Prostate gland (tissue), 2 donors: ENCODE results near the gene STAM. TPM values are rescaled to one million over a fixed set of nuclear protein-coding genes. Genes with fewer than 3 reads are reported as not detected.
A peak's percentile ranks its signal among the peaks of the same experiment; 100 is the strongest.

ENCODE experiments used
- DNase-seq: peaks from one replicate; pipeline ENCODE4 v3.0.0-alpha.2; 2019; ENCODE audit warnings: low spot score
- H3K27ac ChIP-seq, 2 donors: fragments of 200-600 bp; sonication (generic); 2 replicates each; pipeline ENCODE4 v1.5.1; 2017 to 2019
- H3K27me3 ChIP-seq: fragments of 200-600 bp; sonication (generic); replicated peaks from 2 replicates; pipeline ENCODE4 v1.5.1; 2019; ENCODE audit not compliant: insufficient read depth
- H3K36me3 ChIP-seq, 2 donors: fragments of 200-600 bp; sonication (generic); 1 replicate in 1 of 2; 2 replicates in 1 of 2; pipeline versions ENCODE4 v1.5.1 to v1.8.1; 2017 to 2019
- H3K4me1 ChIP-seq: fragments of 200-600 bp; sonication (generic); replicated peaks from 2 replicates; pipeline ENCODE4 v1.5.1; 2019
- H3K4me3 ChIP-seq, 2 donors: fragments of 200-600 bp; sonication (generic); 2 replicates each; pipeline ENCODE4 v1.5.1; 2017 to 2019
- H3K9me3 ChIP-seq: fragments of 200-600 bp; sonication (generic); 2 replicates; pipeline ENCODE4 v1.5.1; 2017
- CTCF ChIP-seq, 4 experiments: fragments of 200-600 bp in 2 of 4; fragments of 450-650 bp in 2 of 4; sonication (generic) in 2 of 4; IDR thresholded peaks; 1 replicate in 3 of 4; 2 replicates in 1 of 4; pipeline ENCODE4 v1.5.1; 2016 to 2019; ENCODE audit warnings: antibody characterized with exemption in 4 of 4, mild to moderate bottlenecking in 2 of 4, moderate library complexity in 2 of 4
- POLR2A ChIP-seq: fragments of 450-650 bp; IDR thresholded peaks from one replicate; pipeline ENCODE4 v1.6.1; 2016; ENCODE audit warnings: antibody characterized with exemption, mild to moderate bottlenecking
- POLR2AphosphoS5 ChIP-seq: sonication (generic); formaldehyde crosslinking; IDR thresholded peaks from one replicate; pipeline ENCODE4 v1.6.1; 2017; ENCODE audit warnings: antibody characterized with exemption
- WGBS: methylation state at CpG from one replicate; pipeline ENCODE4 v1.1.5; 2018; 5-methylcytosine and 5-hydroxymethylcytosine counted together
- intact Hi-C: fragments of 100-400 bp; cut with DNase I; formaldehyde crosslinking; loops from one replicate; pipeline ENCODE4 v1.14.2; 2022
- total RNA-seq, 2 donors: library from RNA; depleted of rRNA; stranded (reverse); fragments of >200 nt; gene quantifications; one replicate each; pipeline ENCODE4 v1.1.0, GENCODE V29; 2016

Gene STAM
- total RNA-seq, 2 donors from 2014 or later = 18.2 to 40.0 TPM

- 92% methylated on average over 5 of the region's 5 CpGs for WGBS
- H3K27ac ChIP-seq = no peak overlapping the region
- intact Hi-C loops = no loop called here
- TF ChIP-seq POLR2AphosphoS5 (no peak), POLR2A (no peak), CTCF (IDR thresholded peaks at IDR 0.05) (no peak)
- H3K36me3 ChIP-seq = no peaks in the 10 kb centered on the region
- no peaks in the 10 kb centered on the region for H3K9me3 ChIP-seq
- DNase-seq = no peak
- H3K27me3 ChIP-seq = no peaks in the 10 kb centered on the region
- H3K4me1 ChIP-seq = no peaks in the 10 kb centered on the region
- H3K4me3 ChIP-seq = no peak overlapping the region
These were observed 6.1 kb upstream of the STAM start for GRCh38 chr10:17637869-17638268.

- H3K4me1 ChIP-seq = no peaks in the 10 kb centered on the region
- H3K9me3 ChIP-seq = no peaks in the 10 kb centered on the region
- no peak overlapping the region for H3K27ac ChIP-seq
- TF ChIP-seq POLR2AphosphoS5 (no peak), POLR2A (no peak), CTCF (IDR thresholded peaks at IDR 0.05) (no peak)
- no peak for DNase-seq
- 97% methylated on average over 4 of the region's 4 CpGs for WGBS
- intact Hi-C loops = no loop called here
- no peaks in the 10 kb centered on the region for H3K27me3 ChIP-seq
- no peaks in the 10 kb centered on the region for H3K36me3 ChIP-seq
- no peak overlapping the region for H3K4me3 ChIP-seq
These were observed 3.6 kb upstream of the STAM start for GRCh38 chr10:17640331-17640816.

GRCh38 chr10:17643339-17643754 is 604 bp upstream of the STAM start:
- H3K27ac ChIP-seq = peak overlapping the region; percentile 96 to 97
- H3K4me3 ChIP-seq = peak overlapping the region; percentile 59 to 63
- intact Hi-C loops = no loop called here
- TF ChIP-seq POLR2AphosphoS5 = no peak
- H3K4me1 ChIP-seq = no peaks in the 10 kb centered on the region
- H3K27me3 ChIP-seq = no peaks in the 10 kb centered on the region
- peak; percentile 55 for DNase-seq
- no peaks in the 10 kb centered on the region for H3K36me3 ChIP-seq
- WGBS = 0% methylated on average over 13 of the region's 13 CpGs
- no peaks in the 10 kb centered on the region for H3K9me3 ChIP-seq

- Histone ChIP-seq H3K4me1 (no peaks in the 10 kb centered on the region), H3K9me3 (no peaks in the 10 kb centered on the region), H3K36me3 (no peaks in the 10 kb centered on the region), H3K4me3 (peak overlapping the region; percentile 59 to 63), H3K27me3 (no peaks in the 10 kb centered on the region), H3K27ac (peak overlapping the region; percentile 96 to 97)
- no peak for DNase-seq
- under 1% methylated on average over 9 of the region's 9 CpGs for WGBS
- TF ChIP-seq POLR2AphosphoS5 = no peak
- no peak for TF ChIP-seq CTCF (IDR thresholded peaks at IDR 0.05)
- TF ChIP-seq POLR2A = no peak
- intact Hi-C loops = no loop called here
These were observed 563 bp downstream of the STAM start for GRCh38 chr10:17644485-17644943.

GRCh38 chr10:17645621-17646345 is 1.8 kb downstream of the STAM start:
- Histone ChIP-seq H3K4me3 (no peak overlapping the region), H3K36me3 (no peaks in the 10 kb centered on the region), H3K9me3 (no peaks in the 10 kb centered on the region), H3K27ac (no peak overlapping the region), H3K4me1 (no peaks in the 10 kb centered on the region), H3K27me3 (no peaks in the 10 kb centered on the region)
- no peak for TF ChIP-seq CTCF (IDR thresholded peaks at IDR 0.05)
- no peak for TF ChIP-seq POLR2AphosphoS5
- no peak for TF ChIP-seq POLR2A
- no peak for DNase-seq
- WGBS = 52% methylated on average over 6 of the region's 6 CpGs
- intact Hi-C loops = no loop called here
